IMR-90 (cell line): ENCODE data around the gene LRP5. TPM values are rescaled to one million over a fixed set of nuclear protein-coding genes. Genes with fewer than 3 reads are reported as not detected.

Source experiments
- ATAC-seq: fragments of 200-7000 bp; cut with Tn5 transposase; 2 replicates; pipeline ENCODE4 v1.9.1; 2020; ENCODE audit warnings: low read depth, mild to moderate bottlenecking, moderate library complexity
- BruUV-seq: library from RNA; stranded (reverse); fragments of 400-500 nt; replicated peaks from 2 replicates; lab custom pipeline; 2021; lab: Mats Ljungman, UMichigan
- CTCF ChIA-PET: fragments of 300-600 bp; formaldehyde crosslinking; extraction: SDS; loops from one replicate; lab custom pipeline; 2021; ENCODE audit warnings: antibody characterized with exemption; lab: Yijun Ruan, JAX
- POLR2A ChIA-PET: fragments of 300-600 bp; sonication (Branson Sonifier 250); formaldehyde crosslinking; loops from one replicate; lab custom pipeline; 2022; ENCODE audit warnings: antibody characterized with exemption; ENCODE audit not compliant: unreplicated experiment; lab: Charles Lee
- DNase-seq: peaks from one replicate; pipeline ENCODE4 v3.0.0; 2013
- H2AFZ ChIP-seq: replicated peaks from 2 replicates; pipeline ENCODE3; 2013; ENCODE audit warnings: low read length, mild to moderate bottlenecking; ENCODE audit not compliant: poor library complexity
- H2AK5ac ChIP-seq: 2 replicates; pipeline ENCODE4 v1.6.1; 2013; ENCODE audit warnings: low read depth, low read length, inconsistent platforms
- H2AK9ac ChIP-seq: replicated peaks from 2 replicates; pipeline ENCODE3; 2013; ENCODE audit warnings: mild to moderate bottlenecking, low read depth, low read length, moderate library complexity; ENCODE audit not compliant: poor library complexity
- H2BK120ac ChIP-seq: 2 replicates; pipeline ENCODE4 v1.6.1; 2013; ENCODE audit warnings: low read depth, low read length, inconsistent platforms
- H2BK15ac ChIP-seq: 3 replicates; pipeline ENCODE4 v1.6.1; 2013; ENCODE audit warnings: low read depth, low read length, inconsistent platforms
- H2BK20ac ChIP-seq: 2 replicates; pipeline ENCODE4 v1.6.1; 2013; ENCODE audit warnings: low read depth, mild to moderate bottlenecking, inconsistent platforms, low read length, moderate library complexity
- H2BK5ac ChIP-seq: 2 replicates; pipeline ENCODE4 v1.6.1; 2013; ENCODE audit warnings: mild to moderate bottlenecking, low read depth, low read length, inconsistent platforms; ENCODE audit not compliant: poor library complexity, severe bottlenecking
- H3K14ac ChIP-seq: replicated peaks from 2 replicates; pipeline ENCODE4 v1.6.1; 2013; ENCODE audit warnings: low read depth, low read length, inconsistent platforms
- H3K18ac ChIP-seq: 2 replicates; pipeline ENCODE4 v1.6.1; 2013; ENCODE audit warnings: low read depth, low read length, control low read depth
- H3K23ac ChIP-seq: 2 replicates; pipeline ENCODE4 v1.6.1; 2013; ENCODE audit warnings: low read depth, low read length, inconsistent platforms
- H3K27ac ChIP-seq: 2 replicates; pipeline ENCODE4 v1.5.1; 2013; ENCODE audit warnings: mild to moderate bottlenecking, control low read depth, low read length; ENCODE audit not compliant: insufficient read depth
- H3K27me3 ChIP-seq: 2 replicates; pipeline ENCODE4 v1.6.1; 2013; ENCODE audit warnings: low read length; ENCODE audit not compliant: control insufficient read depth, insufficient read depth
- H3K36me3 ChIP-seq: 2 replicates; pipeline ENCODE4 v1.6.1; 2013; ENCODE audit warnings: low read length, mixed read lengths; ENCODE audit not compliant: control insufficient read depth, insufficient read depth
- H3K4ac ChIP-seq: 2 replicates; pipeline ENCODE4 v1.6.1; 2013; ENCODE audit warnings: low read depth, low read length, inconsistent platforms
- H3K4me1 ChIP-seq: 2 replicates; pipeline ENCODE4 v1.6.1; 2013; ENCODE audit warnings: low read length, mixed read lengths; ENCODE audit not compliant: control insufficient read depth, insufficient read depth
- H3K4me2 ChIP-seq: 2 replicates; pipeline ENCODE4 v1.6.1; 2013; ENCODE audit warnings: low read depth, mild to moderate bottlenecking, control low read depth, low read length, moderate library complexity
- H3K4me3 ChIP-seq: 2 replicates; pipeline ENCODE4 v1.5.1; 2013; ENCODE audit warnings: low read depth, mild to moderate bottlenecking, control low read depth, low read length, moderate library complexity; ENCODE audit not compliant: insufficient read depth
- H3K56ac ChIP-seq: 2 replicates; pipeline ENCODE4 v1.6.1; 2013; ENCODE audit warnings: low read length, inconsistent platforms; ENCODE audit not compliant: insufficient read depth; ENCODE audit errors: extremely low read depth
- H3K79me1 ChIP-seq, 2 experiments: 2 replicates each; pipeline ENCODE4 v1.6.1; 2013; ENCODE audit warnings: low read length in 2 of 2, inconsistent platforms in 1 of 2, low read depth in 1 of 2
- H3K9ac ChIP-seq: 2 replicates; pipeline ENCODE4 v1.6.1; 2013; ENCODE audit warnings: low read depth, low read length, control low read depth
- H3K9me1 ChIP-seq: 2 replicates; pipeline ENCODE4 v1.6.1; 2013; ENCODE audit warnings: low read length, inconsistent platforms; ENCODE audit not compliant: insufficient read depth
- H3K9me3 ChIP-seq: 2 replicates; pipeline ENCODE4 v1.6.1; 2013; ENCODE audit warnings: low read length; ENCODE audit not compliant: control insufficient read depth, insufficient read depth
- H4K20me1 ChIP-seq: 2 replicates; pipeline ENCODE4 v1.6.1; 2013; ENCODE audit warnings: low read length, inconsistent platforms; ENCODE audit not compliant: insufficient read depth
- H4K5ac ChIP-seq: 2 replicates; pipeline ENCODE4 v1.6.1; 2013; ENCODE audit warnings: mild to moderate bottlenecking, low read depth, low read length, control low read depth
- H4K8ac ChIP-seq, 2 experiments: 2 replicates each; pipeline ENCODE4 v1.6.1; 2013; ENCODE audit warnings: low read depth in 2 of 2, low read length in 2 of 2, control low read depth in 1 of 2, inconsistent platforms in 1 of 2
- H4K91ac ChIP-seq: 2 replicates; pipeline ENCODE4 v1.6.1; 2013; ENCODE audit warnings: low read depth, low read length, inconsistent platforms; ENCODE audit not compliant: insufficient read depth
- CEBPB ChIP-seq: IDR thresholded peaks from 2 replicates; pipeline ENCODE4 v1.6.1; 2012; ENCODE audit warnings: low read depth, low read length, improper control_type of control experiment
- FOS ChIP-seq: fragments of 150-350 bp; IDR thresholded peaks from 2 replicates; pipeline ENCODE4 v1.6.1; 2016; ENCODE audit warnings: low read depth, low read length
- RCOR1 ChIP-seq: IDR thresholded peaks from 2 replicates; pipeline ENCODE4 v1.6.1; 2012; ENCODE audit warnings: mild to moderate bottlenecking, low read length, improper control_type of control experiment; ENCODE audit not compliant: insufficient replicate concordance
- RFX5 ChIP-seq: IDR thresholded peaks from 2 replicates; pipeline ENCODE4 v1.8.0; 2012; ENCODE audit warnings: low read depth, mild to moderate bottlenecking, low read length, moderate library complexity
- SMC3 ChIP-seq: fragments of 150-350 bp; IDR thresholded peaks from 2 replicates; pipeline ENCODE4 v1.6.1; 2016; ENCODE audit warnings: low read depth, mild to moderate bottlenecking, antibody characterized with exemption, low read length, moderate library complexity
- WGBS, 2 experiments: methylation state at CpG; one replicate each; pipeline versions ENCODE4 v1.1.5 to v1.1.7; 2013; ENCODE audit warnings: missing lambda C conversion rate in 2 of 2; ENCODE audit not compliant: insufficient read length in 1 of 2; ENCODE audit errors: extremely low coverage in 2 of 2; 5-methylcytosine and 5-hydroxymethylcytosine counted together
- dilution Hi-C: fragments of 300-500 bp; cut with HindIII; formaldehyde crosslinking; loops from one replicate; pipeline ENCODE4 v1.14.3; 2018; ENCODE audit warnings: low sequenced_read_pairs; ENCODE audit not compliant: unreplicated experiment
- in situ Hi-C: fragments of 300-500 bp; cut with MboI; formaldehyde crosslinking; loops from 3 replicates; pipeline ENCODE4 v1.14.3; 2019; ENCODE audit warnings: low sequenced_read_pairs, inconsistent platforms, mixed read lengths
- intact Hi-C: fragments of 100-400 bp; cut with micrococcal nuclease; formaldehyde crosslinking; loops from 2 replicates; pipeline ENCODE4 v1.10.0; 2022
- polyA plus RNA-seq, 3 experiments: library from polyadenylated mRNA; depleted of rRNA; stranded (reverse); fragments of >200 nt; gene quantifications; 2 replicates each; pipeline ENCODE4 v1.2.3, GENCODE V29; 2012; ENCODE audit warnings: low replicate concordance in 1 of 3
- total RNA-seq: library from RNA; depleted of rRNA; stranded (reverse); fragments of >200 nt; gene quantifications from 2 replicates; pipeline ENCODE4 v1.2.3, GENCODE V29; 2012
- TF ChIP-seq, protein P1 (sequence below): conservative IDR thresholded peaks from 2 replicates; pipeline ENCODE4 v1.5.1; 2012; ENCODE audit warnings: mild to moderate bottlenecking, low read depth, low read length, improper control_type of control experiment
- TF ChIP-seq, protein P2 (sequence below): fragments of 150-350 bp; IDR thresholded peaks from 2 replicates; pipeline ENCODE4 v1.6.1; 2016; ENCODE audit warnings: low read depth, mild to moderate bottlenecking, low read length, moderate library complexity, borderline replicate concordance
- TF ChIP-seq, protein P3 (sequence below): fragments of 150-350 bp; IDR thresholded peaks from 2 replicates; pipeline ENCODE4 v1.6.1; 2017; ENCODE audit warnings: mild to moderate bottlenecking, antibody characterized with exemption, low read length, low read depth

Gene LRP5
- total and polyA plus RNA-seq, 2 of the 4 experiments (the other 2 are of a cell fraction) = 10.4 to 15.0 TPM

DNA sequence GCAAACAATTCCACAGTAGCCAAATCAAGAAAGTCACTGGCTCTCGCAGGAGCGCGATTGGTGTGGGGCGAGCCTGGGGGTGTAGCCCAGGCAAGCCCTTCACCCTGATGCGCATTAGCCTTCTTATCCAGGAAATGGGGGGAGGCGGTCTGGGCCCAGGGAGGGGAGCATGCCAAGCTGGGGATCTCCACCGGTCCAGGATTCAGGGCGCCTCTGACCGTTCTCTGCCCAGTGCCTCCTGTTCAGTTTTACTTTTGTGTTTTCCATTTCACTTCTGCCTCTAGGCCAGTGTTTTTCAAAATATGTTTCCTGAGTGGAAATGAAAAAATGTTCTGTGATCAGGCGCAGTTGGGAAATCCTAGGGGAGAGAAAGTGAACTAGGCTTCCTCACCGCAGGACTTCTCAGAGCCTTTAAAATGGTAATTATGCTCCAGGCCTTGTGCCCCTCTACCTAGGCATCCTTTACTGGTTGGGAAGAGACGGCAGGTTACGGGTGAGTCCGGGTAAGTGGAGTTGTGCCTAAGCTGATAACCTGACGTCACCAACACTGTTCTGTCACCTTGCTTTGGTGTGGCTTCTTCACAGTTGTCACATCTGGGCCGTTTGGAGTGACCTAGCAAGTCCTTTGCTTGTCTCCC lies 18.4 kb downstream of the LRP5 start:
- Histone ChIP-seq H3K56ac (no peak overlapping the region), H3K9me3 (no peaks in the 10 kb centered on the region), H3K4me1 (peaks cover 16% of the 10 kb centered on the region), H3K27me3 (no peaks in the 10 kb centered on the region), H3K79me1 (peaks cover 33 to 48% of the 10 kb centered on the region in 2 experiments), H3K36me3 (no peaks in the 10 kb centered on the region), H2BK120ac (no peak overlapping the region), H3K9me1 (peaks cover 21% of the 10 kb centered on the region), H2AFZ (no peak overlapping the region), H2AK5ac (no peak overlapping the region; the same call in none of the 2 replicates), H3K14ac (no peak overlapping the region), H3K4me2 (no peak overlapping the region), H2AK9ac (no peak overlapping the region), H4K91ac (no peak overlapping the region), H3K4ac (no peak overlapping the region), H3K4me3 (no peak overlapping the region), H4K5ac (no peak overlapping the region), H3K18ac (no peak overlapping the region; the same call in 1 of the 2 replicates), H3K27ac (no peak overlapping the region), H2BK15ac (no peak overlapping the region), H4K8ac (no peak overlapping the region), H2BK5ac (no peak overlapping the region), H3K23ac (no peak overlapping the region), H3K9ac (no peak overlapping the region), H2BK20ac (no peak overlapping the region), H4K20me1 (peaks cover 52% of the 10 kb centered on the region)
- dilution Hi-C loops (no loop called here), intact Hi-C loops (no loop called here), in situ Hi-C loops (no loop called here)
- ChIA-PET POLR2A (no interaction called here), CTCF (no interaction called here)
- no peak for DNase-seq
- ATAC-seq = no peak
- TF ChIP-seq RCOR1 = no peak
- TF ChIP-seq, protein P1, sequence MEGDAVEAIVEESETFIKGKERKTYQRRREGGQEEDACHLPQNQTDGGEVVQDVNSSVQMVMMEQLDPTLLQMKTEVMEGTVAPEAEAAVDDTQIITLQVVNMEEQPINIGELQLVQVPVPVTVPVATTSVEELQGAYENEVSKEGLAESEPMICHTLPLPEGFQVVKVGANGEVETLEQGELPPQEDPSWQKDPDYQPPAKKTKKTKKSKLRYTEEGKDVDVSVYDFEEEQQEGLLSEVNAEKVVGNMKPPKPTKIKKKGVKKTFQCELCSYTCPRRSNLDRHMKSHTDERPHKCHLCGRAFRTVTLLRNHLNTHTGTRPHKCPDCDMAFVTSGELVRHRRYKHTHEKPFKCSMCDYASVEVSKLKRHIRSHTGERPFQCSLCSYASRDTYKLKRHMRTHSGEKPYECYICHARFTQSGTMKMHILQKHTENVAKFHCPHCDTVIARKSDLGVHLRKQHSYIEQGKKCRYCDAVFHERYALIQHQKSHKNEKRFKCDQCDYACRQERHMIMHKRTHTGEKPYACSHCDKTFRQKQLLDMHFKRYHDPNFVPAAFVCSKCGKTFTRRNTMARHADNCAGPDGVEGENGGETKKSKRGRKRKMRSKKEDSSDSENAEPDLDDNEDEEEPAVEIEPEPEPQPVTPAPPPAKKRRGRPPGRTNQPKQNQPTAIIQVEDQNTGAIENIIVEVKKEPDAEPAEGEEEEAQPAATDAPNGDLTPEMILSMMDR = no peak
- TF ChIP-seq, protein P2, sequence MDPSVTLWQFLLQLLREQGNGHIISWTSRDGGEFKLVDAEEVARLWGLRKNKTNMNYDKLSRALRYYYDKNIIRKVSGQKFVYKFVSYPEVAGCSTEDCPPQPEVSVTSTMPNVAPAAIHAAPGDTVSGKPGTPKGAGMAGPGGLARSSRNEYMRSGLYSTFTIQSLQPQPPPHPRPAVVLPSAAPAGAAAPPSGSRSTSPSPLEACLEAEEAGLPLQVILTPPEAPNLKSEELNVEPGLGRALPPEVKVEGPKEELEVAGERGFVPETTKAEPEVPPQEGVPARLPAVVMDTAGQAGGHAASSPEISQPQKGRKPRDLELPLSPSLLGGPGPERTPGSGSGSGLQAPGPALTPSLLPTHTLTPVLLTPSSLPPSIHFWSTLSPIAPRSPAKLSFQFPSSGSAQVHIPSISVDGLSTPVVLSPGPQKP = no peak
- no peak for TF ChIP-seq FOS
- TF ChIP-seq, protein P3, sequence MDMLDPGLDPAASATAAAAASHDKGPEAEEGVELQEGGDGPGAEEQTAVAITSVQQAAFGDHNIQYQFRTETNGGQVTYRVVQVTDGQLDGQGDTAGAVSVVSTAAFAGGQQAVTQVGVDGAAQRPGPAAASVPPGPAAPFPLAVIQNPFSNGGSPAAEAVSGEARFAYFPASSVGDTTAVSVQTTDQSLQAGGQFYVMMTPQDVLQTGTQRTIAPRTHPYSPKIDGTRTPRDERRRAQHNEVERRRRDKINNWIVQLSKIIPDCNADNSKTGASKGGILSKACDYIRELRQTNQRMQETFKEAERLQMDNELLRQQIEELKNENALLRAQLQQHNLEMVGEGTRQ = no peak
- TF ChIP-seq RFX5 = no peak
- TF ChIP-seq CEBPB = no peak
- TF ChIP-seq SMC3 = no peak
- no TSS peak for BruUV-seq
- 81% methylated on average over 5 of the region's 16 CpGs; no CpG with 5 or more reads in 1 of the 2 experiments for WGBS, 2 experiments
